Activated CD8-positive, alpha-beta T cell treated with anti-CD3 and anti-CD28 coated beads for 36 hours (primary cell): ENCODE results near the gene ZFAND2A. TPM values are rescaled to one million over a fixed set of nuclear protein-coding genes. Genes with fewer than 3 reads are reported as not detected.

Experiments
- ATAC-seq: fragments of 200-7000 bp; cut with Tn5 transposase; one replicate; pipeline ENCODE4 v1.10.0; 2021; ENCODE audit warnings: mild to moderate bottlenecking, moderate library complexity
- CTCF ChIA-PET: fragments of 350-600 bp; sonication (Branson Sonifier 250); formaldehyde crosslinking; loops from one replicate; lab custom pipeline; 2021; ENCODE audit warnings: antibody characterized with exemption; lab: Charles Lee
- POLR2A ChIA-PET: fragments of 350-600 bp; sonication (Branson Sonifier 250); formaldehyde crosslinking; loops from one replicate; lab custom pipeline; 2021; ENCODE audit warnings: antibody characterized with exemption; lab: Charles Lee
- DNase-seq: peaks from one replicate; pipeline ENCODE4 v3.0.0-alpha.2; 2020
- H3K27ac Mint-ChIP-seq: one replicate; pipeline ENCODE4 v1.8.0; 2021; ENCODE audit warnings: mild to moderate bottlenecking, mixed read lengths
- H3K27me3 Mint-ChIP-seq: one replicate; pipeline ENCODE4 v1.8.0; 2021; ENCODE audit warnings: mixed read lengths
- H3K36me3 Mint-ChIP-seq: one replicate; pipeline ENCODE4 v1.8.0; 2021; ENCODE audit warnings: low read depth, mixed read lengths
- H3K4me1 Mint-ChIP-seq: one replicate; pipeline ENCODE4 v1.8.0; 2021; ENCODE audit warnings: low read depth, mixed read lengths
- H3K4me3 Mint-ChIP-seq: one replicate; pipeline ENCODE4 v1.8.0; 2021; ENCODE audit warnings: mild to moderate bottlenecking, moderate library complexity, mixed read lengths
- H3K9me3 Mint-ChIP-seq: one replicate; pipeline ENCODE4 v1.8.0; 2021; ENCODE audit warnings: mixed read lengths
- intact Hi-C: fragments of 100-400 bp; cut with micrococcal nuclease; formaldehyde crosslinking; loops from one replicate; pipeline ENCODE4 v1.10.0; 2022
- total RNA-seq, 2 experiments: library from RNA; stranded (reverse); gene quantifications; one replicate each; pipeline ENCODE4 v1.2.3, GENCODE V29; 2021
- TF ChIP-seq, protein P1 (sequence below): fragments of 200-600 bp; IDR thresholded peaks from one replicate; pipeline ENCODE4 v1.8.0; 2022; ENCODE audit warnings: antibody characterized with exemption, mild to moderate bottlenecking

ZFAND2A gene
- total RNA-seq, 2 experiments from 2014 or later: 22.1 to 23.5 TPM

DNA sequence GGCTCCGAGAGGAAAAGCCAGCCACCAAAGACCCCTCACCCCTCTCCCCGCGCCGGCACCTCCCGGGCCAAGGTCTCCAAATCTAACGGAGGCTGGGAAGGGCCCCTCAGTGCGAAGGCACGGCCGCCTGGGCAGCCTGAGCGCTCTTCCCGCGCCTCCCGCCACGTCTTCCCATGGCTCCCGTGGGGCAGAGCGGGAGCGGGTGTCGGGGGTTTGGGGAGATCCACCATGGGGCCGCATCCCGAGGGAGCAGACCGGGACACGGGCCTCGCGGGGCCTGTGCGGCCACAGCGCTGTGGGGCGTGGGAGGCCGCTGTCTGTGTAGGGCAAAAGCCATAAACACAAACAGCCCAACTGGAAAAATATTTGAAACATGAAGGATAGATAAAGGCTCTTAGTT is 49.6 kb downstream of the ZFAND2A start:
- no peak overlapping the region for H3K4me3 Mint-ChIP-seq
- ATAC-seq: no peak

DNA sequence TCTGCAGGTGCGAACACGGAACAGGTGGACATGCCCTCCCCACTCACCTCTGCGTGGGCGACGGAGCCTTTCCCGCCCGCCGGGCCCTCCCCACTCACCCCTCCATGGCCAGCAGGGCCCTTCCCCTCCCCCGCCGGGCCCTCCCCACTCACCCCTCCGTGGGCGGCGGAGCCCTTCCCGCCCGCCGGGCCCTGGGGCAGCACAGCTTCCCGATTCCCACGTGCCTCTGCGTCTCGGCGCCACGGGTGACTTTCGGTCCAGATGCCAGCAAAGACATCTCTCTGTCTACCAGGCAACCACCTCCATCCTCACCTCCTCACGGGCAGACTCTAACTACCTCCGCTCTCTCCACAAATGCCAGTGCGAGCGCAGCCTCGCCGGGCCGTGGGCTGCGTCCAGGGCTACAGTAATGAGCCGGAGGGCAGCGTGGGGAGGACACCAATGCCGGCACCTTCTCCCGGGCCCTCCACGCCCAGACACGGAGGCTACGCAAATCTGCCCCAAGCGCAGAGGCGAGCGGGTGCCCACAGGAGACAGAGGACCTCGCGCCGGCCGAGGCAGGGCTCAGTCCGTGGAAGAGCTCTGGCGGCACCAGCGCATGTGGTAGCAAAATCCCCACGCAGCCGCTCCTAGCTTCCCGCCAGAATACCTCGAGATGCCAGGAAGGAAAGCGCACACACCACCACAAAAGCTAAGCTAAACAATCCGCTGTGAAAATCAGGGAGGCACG is 50.2 kb downstream of the ZFAND2A start:
- no peaks in the 10 kb centered on the region for H3K36me3 Mint-ChIP-seq
- H3K27ac Mint-ChIP-seq: no peak overlapping the region
- intact Hi-C loops: no loop called here
- TF ChIP-seq, protein P1, sequence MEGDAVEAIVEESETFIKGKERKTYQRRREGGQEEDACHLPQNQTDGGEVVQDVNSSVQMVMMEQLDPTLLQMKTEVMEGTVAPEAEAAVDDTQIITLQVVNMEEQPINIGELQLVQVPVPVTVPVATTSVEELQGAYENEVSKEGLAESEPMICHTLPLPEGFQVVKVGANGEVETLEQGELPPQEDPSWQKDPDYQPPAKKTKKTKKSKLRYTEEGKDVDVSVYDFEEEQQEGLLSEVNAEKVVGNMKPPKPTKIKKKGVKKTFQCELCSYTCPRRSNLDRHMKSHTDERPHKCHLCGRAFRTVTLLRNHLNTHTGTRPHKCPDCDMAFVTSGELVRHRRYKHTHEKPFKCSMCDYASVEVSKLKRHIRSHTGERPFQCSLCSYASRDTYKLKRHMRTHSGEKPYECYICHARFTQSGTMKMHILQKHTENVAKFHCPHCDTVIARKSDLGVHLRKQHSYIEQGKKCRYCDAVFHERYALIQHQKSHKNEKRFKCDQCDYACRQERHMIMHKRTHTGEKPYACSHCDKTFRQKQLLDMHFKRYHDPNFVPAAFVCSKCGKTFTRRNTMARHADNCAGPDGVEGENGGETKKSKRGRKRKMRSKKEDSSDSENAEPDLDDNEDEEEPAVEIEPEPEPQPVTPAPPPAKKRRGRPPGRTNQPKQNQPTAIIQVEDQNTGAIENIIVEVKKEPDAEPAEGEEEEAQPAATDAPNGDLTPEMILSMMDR: no peak
- CTCF ChIA-PET: no interaction called here
- DNase-seq: no peak
- no peak for ATAC-seq
- peaks cover 6% of the 10 kb centered on the region for H3K4me1 Mint-ChIP-seq
- H3K9me3 Mint-ChIP-seq: no peaks in the 10 kb centered on the region
- POLR2A ChIA-PET: no interaction called here
- no peak overlapping the region for H3K4me3 Mint-ChIP-seq
- no peaks in the 10 kb centered on the region for H3K27me3 Mint-ChIP-seq

More for the DNA sequence above, 49.6 kb downstream of the ZFAND2A start:
- Mint-ChIP-seq H3K9me3 (no peaks in the 10 kb centered on the region), H3K27ac (no peak overlapping the region), H3K4me1 (peaks cover 2% of the 10 kb centered on the region), H3K36me3 (peaks cover 2% of the 10 kb centered on the region), H3K27me3 (no peaks in the 10 kb centered on the region)
- ChIA-PET CTCF (no interaction called here), POLR2A (no interaction called here)
- intact Hi-C loops: no loop called here
- TF ChIP-seq, protein P1: no peak
- no peak for DNase-seq

DNA sequence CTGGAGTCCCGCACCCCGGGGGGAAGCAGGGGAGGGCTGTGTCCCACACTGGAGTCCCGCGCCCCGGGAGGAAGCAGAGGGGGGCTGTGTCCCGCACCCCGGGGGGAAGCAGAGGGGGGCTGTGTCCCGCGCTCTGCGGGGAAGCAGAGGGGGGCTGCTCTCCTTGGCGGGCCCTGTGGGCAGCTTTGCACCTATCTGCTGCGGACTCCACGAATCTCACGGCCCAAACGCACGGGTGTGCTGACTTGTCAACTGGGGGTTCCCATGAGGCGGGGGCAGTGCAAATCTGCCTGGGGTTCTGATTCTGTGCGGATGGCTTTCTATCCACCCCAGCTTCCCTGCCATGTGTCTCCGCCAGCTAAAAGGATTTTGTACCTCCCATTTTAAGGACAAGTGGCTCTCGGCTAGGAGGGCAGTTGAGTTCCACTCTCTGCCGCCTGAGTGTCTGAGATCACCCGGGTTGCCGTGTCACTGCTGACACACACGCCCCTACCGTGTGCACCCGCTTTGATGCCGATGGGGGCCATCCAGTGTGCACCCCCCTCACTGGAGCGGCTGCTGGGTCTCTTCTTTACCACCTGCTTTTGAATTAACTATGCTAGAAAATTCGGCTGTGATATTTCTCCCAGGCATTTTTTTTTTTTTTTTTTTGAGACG is 51.6 kb downstream of the ZFAND2A start:
- ATAC-seq (no peak), DNase-seq (no peak)
- TF ChIP-seq, protein P1: no peak
- no peaks in the 10 kb centered on the region for H3K27me3 Mint-ChIP-seq
- no peaks in the 10 kb centered on the region for H3K36me3 Mint-ChIP-seq
- intact Hi-C loops: no loop called here
- CTCF ChIA-PET: no interaction called here
- no peak overlapping the region for H3K4me3 Mint-ChIP-seq
- POLR2A ChIA-PET: no interaction called here
- peaks cover 16% of the 10 kb centered on the region for H3K4me1 Mint-ChIP-seq
- no peak overlapping the region for H3K27ac Mint-ChIP-seq
- H3K9me3 Mint-ChIP-seq: no peaks in the 10 kb centered on the region

DNA sequence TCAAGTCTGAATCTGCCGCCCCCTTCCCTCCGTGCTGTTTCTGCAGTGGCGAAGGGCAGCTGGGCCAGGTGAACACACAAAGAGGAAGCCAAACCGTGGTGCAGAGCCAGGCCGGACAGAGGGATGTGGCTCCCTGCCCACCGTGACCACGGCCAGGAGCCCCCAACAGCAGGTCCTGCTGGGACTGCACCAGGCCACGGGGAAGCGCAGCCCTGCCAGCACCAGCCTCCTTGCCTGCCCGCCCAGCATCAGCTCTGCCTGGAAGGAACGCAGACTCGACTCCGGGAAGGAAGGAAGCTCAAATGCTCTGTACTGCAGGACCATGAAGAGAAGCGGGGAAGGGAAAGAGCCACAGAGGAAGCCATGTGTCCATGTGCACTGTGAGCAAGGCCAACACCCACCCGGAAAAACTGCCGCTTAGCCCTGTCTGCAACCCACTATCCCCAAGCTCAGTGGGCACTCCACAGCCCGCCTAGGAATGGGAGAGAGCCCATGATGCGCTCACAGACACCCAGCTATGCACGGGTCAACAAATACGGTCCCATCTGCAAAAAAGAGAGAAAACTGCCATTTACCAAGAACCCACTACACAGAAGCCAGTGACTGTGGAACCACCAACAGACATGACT is 53.1 kb downstream of the ZFAND2A start:
- Mint-ChIP-seq H3K27me3 (no peaks in the 10 kb centered on the region), H3K4me3 (no peak overlapping the region), H3K9me3 (no peaks in the 10 kb centered on the region), H3K4me1 (peaks cover 20% of the 10 kb centered on the region), H3K27ac (no peak overlapping the region), H3K36me3 (no peaks in the 10 kb centered on the region)
- CTCF ChIA-PET: no interaction called here
- POLR2A ChIA-PET: interaction anchor here (0.9 kb wide), 1 partner anchor 35 kb away, joined by 3 read pairs; no protein-coding TSS in a partner anchor
- intact Hi-C loops: no loop called here
- TF ChIP-seq, protein P1: no peak
- no peak for ATAC-seq
- no peak for DNase-seq
